ENCODE measurements around the gene HS3ST5.

The HS3ST5 gene

DNA sequence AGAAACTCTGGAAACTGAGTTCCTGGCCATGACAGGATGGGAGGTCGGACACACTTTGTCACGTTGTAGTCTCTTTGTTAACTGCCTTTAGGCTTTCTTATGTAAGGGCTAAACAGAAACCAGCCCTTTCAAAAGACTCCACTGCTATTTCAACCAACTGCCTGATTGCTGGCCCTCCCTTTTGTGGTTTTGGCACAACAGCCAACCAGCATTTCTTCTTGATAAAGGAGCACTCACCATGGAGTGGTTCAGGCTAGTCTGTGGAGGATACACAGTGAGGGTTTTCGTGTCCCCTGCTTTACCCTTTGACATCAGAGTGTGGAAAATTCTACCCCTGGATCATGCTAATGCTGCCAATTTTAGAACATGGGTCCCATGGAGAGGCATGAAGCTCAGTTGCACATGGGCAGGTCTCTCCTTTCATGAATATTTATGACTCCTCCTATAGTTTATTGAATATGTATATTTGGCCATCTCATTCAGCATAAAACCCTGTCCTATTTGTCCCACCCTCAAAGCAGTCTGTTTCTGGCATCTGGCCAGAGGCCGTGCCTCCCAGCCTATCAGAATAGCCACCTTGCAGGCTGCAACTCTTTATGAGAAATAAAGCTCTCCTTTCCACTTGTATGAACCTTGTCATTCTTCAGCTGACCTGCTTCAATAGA lies 148.3 kb downstream of the HS3ST5 start:
- DNase-seq (ENCODE audit: low read depth) = peak; percentile 43

DNA sequence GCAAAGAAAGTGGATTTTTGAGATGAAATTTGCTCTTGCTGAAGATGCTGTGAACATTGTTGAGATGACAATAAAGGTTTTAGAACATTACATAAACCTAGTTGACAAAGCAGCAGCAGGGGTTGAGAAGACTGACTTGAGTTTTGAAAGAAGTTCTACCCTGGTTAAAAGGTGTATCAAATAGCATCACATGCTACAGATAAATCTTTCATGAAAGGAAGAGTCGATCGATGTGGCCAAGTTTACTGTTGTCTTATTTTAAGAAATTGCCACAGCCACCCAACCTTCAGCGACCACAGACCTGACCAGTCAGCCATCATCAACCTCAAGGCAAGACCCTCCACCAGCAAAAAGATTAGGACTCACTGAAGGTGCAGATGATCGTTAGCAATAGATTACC lies 155.3 kb downstream of the HS3ST5 start:
- no peak for DNase-seq (ENCODE audit: low read depth)

DNA sequence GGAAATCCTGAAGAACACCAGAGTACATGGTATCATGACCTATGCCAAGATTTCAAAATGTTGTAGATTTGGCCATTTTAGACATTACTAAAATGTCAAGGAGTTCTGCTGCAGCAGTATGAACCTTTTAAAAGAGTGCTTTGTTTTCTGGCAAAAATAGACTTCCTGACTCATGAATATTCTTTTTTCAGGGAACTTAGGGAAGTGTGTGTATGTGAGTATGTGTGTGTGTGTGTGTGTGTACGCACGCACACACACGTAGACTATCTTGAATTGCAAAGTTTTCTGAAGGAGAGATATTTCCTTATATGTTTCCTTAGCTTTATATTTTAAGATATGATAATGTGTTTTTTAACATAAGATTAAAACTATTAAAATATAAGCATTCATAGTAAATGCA lies 161.2 kb downstream of the HS3ST5 start:
- no peak for DNase-seq (ENCODE audit: low read depth)

DNA sequence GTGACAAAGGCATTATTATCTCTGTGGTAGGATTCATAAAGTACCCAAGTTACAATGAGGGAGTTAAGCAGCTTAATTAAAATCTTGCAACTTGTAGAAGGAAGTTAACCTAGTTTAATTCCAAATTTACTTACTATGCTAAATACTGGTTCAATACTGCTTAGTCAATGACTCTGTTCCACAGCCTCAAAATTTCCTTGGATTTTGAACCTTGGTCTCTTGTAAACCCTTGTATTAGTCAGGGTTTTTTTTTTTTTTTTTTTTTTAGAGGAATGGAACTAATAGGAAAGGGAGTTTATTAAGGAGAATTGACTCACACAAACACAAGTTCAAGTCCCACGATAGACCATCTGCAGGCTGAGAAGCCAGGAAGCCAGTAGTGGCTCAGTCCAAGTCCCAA lies 163.4 kb downstream of the HS3ST5 start:
- no peak for DNase-seq (ENCODE audit: low read depth)

DNA sequence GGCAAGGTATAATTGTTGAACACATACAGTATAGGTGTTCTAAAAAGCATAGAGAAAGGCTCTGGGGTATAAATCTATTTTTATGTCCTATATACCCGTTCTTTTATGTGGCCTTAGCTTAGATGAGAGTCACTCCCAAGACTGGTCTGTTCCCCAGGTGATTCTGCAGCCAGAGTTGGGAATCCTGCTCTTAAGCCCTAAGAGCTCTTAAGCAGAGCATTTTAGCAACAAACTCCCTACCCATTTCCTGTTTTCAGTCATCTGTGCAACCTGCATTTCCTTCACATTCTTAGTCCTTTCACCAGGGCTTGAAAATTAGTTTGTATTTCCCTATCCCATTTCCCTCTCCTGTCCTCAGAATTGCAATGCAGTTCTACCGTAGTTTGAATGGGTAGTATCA lies 166.1 kb downstream of the HS3ST5 start:
- DNase-seq (ENCODE audit: low read depth) = no peak

DNA sequence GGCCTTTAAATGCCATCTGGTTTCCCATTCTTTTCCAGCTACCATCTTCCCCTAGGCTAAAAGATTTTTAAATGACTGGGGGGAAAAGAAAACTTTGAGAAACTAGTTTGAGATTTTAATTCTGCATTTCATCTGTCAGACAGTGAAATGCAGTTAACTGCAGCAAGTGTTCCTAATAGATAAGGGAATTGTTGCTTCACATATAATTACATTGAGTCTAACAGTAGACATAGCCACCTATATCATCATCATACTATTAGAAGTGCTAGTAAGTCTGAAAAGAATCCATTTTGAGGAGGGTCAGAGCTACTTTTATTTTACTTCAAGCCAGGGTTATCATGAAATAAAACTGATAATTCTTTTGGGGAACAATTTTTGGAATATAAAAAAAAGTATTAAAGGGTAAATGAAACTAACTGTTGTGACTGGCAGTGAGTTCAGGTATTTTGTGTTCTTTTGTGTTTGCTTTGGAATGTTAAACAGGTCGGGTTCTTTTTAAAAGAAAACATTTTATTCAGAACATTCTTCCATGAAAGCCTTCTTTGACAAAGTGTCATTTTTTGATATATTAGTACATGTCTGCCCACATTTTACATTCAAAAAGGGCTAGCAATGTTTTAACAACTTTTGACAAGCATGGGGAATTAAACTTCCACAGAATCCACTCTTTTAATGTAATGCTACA lies 170.1 kb downstream of the HS3ST5 start:
- no peak for DNase-seq (ENCODE audit: low read depth)

DNA sequence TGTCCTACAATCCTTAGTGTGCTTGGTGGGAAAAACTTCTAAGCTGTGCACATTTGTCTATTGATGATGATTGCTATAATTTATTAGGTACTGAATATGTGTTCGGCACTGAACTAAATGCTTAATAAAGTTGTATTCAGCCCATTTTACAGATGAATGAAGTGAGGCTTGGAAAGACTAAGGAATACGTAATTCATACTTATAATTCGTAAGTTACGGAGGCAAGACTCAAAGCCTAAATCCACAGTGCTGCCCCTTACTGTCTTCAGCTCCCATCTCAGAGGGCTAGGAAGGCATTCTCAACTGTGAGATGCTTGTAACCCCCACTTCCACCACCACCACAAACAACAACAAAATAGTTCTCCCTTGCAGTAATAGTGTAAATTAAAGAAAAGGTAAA lies 171.3 kb downstream of the HS3ST5 start:
- DNase-seq (ENCODE audit: low read depth) = no peak

DNA sequence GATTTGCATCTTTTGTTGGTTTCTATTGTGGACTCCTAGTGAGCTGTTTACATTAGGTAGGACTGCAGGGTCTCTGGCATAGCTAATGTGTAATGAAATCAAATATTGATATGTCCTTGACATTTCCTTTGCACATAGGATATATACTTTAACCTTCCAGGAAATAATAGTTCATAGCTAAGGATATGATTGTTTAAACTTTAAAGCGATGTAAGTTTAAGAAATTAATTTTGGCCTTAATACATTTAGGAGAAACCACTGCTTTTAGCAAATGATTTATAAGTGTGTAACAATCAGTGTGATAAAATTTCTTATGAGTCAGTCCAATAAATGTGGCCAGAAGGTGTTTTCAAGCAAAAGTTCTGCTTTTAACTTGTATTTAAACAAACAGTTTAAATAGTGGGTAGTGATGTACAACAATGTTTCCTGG lies 171.8 kb downstream of the HS3ST5 start:
- DNase-seq (ENCODE audit: low read depth) = no peak

DNA sequence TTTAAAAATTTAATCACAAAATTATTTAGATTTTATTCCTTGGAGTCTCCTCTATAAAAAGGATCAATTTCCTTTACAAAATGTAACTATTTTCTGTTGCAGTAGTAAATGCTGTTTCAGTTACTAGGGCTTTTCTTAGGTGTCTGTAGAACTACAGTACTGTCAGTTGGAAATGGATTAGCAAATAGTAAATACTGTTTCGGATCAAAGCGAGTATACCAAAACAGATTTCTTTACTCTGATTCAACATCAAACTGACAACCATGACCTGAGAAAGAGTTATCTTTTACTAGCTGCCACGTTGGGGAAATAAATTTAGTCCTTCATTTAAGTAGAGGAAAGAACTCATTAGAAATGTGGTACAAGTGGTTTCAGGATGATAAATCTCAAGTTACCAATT lies 172.5 kb downstream of the HS3ST5 start:
- no peak for DNase-seq (ENCODE audit: low read depth)

DNA sequence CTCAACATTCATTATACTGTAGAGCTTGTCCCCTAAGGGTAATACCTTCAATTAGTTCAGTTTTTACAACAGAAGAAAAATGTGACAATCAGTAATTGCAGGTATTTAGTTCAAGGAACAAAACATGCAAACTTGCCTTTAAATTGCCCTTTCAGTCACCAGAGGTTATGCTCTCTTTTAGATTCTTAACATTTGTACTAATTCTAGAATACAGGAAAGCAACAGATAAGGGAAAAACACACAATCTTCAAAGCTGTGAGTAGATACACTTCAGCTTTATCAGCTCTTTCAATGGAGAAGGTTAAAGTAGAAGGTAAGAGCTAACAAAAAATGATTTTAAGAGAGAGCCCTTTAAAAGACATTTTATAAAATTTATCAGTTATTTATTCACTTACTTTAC lies 173.1 kb downstream of the HS3ST5 start:
- no peak for DNase-seq (ENCODE audit: low read depth)

DNA sequence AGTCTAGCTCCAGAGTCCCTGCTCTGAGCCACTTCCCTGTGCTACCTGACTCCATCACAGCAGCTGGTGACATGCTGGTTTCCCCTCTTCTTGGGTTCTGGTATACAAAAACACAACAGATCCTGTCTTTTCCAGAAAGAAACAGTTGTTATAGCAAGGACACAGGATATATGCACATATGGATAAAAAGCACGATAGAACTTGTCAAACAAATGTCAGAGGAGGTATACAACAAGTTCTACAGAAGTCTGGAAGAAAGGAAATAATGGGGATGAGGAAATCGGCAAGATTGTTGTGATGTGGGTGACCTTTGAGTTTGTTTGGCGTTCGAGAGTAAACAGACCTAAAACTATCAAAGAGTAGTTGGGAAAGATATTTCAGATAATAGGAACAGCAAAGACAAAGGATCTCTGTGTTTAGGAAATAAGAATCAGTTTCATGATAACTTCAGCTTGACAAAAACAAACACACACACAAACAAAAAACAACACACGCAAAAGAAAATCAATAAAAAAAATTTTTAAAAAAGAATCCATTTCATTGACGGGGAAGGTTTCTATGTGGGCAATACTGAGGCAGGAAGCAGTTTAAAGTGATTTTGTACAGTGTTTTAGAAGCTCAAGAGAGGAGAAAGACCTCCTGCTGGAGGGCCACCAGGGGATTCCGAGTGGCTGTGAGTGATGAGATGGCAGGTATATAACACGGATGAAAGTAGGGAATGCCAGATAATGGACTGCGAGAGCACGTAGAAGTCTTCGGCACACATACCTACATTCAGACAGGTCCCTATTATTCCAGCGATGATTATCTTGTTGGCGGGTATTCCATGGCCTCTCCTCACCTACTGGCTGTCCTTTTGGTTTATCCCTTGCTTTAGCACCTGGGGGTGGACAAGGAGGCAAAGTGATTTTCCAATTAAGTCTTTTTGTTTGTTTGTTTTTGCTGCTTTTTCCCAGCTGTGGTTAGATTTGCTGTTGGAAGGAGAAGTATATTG lies 174.9 kb downstream of the HS3ST5 start:
- no peak for DNase-seq (ENCODE audit: low read depth)

DNA sequence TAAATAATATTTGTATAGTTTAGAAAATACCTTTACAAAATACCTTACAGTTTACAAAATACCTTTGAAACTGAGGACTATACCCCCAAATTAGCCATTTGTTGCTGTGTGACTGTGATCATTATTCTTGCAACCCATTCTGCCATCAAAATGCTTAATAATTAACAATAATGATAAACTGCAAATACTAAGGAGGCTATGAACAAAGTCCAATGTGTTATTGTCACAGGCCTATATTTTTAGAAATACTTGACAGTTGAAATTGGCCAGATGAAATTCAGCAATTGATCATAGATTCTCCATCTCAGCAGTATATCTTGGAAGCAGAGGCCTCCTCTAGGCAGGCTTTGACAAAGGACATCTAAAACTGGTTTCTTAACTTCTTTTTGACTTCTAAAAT lies 178.6 kb downstream of the HS3ST5 start:
- no peak for DNase-seq (ENCODE audit: low read depth)

DNA sequence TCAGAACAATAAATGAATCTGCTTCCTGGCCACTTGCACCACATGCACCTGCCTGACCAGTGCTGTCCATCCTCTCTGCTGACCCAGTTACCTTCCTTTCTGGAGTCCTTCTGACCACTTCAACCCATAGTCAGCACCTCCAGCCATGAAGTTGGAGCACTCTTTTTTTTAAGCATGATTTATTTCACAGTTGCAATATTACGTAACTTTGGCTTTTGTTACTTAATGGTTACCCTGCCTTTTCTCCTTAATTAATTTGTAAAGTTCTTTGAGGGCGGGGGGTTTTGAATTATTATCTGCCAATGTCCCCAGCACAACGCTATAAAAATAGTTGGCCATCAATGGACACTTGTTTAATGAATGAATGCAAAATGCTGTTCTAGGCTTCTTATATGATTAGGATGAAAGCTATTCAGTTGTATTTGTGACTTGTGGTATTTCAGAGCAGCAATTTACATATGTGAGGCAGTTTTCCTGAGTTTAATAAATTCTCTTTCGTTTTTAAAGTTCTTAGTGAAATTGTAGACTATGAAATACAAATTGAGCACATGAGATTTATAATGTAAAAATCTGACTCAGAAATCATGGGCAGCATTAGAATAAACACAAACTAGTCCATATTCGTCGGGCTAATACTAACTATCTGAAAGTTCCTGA lies 180.0 kb downstream of the HS3ST5 start:
- no peak for DNase-seq (ENCODE audit: low read depth)

DNA sequence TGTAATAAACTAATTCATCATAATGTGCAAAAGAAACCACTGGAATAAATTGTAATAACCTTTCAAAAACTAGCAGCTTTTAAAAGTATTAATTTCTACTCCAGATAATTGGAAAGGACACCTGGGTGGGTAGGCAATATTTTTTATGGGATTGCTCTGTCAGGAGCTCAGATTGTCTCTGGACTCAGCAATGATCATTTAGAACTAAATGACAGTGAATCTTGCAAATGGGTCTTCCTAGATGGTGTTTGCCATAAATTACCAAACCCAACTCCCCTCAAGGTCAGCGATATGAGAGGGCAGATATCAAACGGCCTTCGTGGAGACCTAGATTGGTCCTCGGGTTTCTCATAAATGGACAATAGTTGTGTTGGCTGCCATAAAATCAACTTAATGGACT lies 181.9 kb downstream of the HS3ST5 start:
- no peak for DNase-seq (ENCODE audit: low read depth)

DNA sequence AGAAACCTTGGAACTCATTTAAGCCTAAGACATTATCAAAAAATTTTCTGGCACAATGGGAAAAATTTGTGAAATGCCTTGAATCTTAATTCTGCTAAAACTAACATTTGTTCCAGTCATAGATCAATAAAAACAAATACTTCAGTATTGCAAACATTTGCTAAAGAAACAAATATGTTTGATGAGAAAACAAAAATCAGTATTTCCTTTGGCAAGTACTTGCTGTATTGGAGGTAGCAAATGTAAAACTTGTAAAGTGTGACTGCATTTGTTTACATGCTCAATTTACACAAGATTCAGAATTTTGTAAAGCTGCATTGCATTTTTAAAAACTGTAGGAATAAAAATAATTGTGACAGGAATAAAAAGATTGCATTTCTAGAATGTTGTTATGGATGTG lies 183.1 kb downstream of the HS3ST5 start:
- no peak for DNase-seq (ENCODE audit: low read depth)

DNA sequence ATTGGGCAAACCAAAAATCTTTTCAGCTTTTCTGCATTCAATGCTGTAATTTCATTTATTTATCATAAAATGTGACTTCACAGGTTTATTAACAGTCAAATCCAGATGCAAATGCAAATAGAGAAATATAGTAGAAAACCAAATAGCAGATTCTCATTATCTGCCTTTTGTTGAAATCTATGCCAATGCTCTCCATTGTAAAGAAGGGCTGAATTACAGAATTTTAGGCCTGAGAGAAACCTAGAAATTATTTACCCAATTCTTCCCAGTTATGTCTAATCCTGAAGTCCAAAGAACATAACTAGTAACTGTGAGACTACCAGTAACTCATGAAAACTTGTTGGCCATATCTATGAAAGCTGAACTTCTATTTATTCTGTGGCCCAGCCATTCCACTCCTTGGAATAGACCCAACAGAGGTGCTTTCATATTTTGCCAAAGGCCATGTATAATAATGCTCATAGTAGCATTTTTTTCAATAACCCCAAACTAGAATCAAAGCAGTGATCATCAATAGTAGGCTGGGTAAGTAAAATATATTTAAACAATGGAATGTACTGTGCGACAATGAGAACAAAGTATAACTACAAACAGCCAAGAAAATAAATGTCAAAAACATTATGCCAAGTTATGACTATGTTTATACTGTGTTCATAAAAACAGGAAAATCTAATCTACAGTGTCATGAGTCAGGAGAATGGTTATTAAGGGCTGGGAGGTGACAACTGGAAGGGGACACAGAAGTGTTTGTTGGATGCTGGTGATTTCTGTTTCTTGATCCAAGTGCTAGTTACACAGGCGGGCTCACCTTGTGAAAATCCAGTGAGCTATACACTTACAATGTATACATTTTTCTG lies 183.8 kb downstream of the HS3ST5 start:
- DNase-seq (ENCODE audit: low read depth) = no peak

DNA sequence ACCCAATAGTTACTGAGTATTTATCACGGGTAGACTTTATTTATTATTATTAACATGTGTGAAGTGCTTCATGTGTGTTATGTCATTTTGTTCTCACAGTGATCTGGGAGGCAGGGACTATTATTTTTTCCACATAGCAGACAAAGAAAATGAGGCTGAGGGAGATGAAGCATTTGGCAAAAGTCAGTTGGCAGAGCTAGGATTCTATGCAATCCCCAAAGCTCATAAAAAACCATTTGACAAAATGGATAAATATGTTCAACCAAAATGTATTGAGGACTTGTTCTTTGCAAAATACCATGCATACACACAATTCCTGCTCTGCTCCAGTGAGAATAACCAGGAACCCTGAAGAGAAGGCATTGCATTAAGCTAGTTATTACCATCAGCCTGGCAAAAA lies 184.4 kb downstream of the HS3ST5 start:
- DNase-seq (ENCODE audit: low read depth) = no peak

DNA sequence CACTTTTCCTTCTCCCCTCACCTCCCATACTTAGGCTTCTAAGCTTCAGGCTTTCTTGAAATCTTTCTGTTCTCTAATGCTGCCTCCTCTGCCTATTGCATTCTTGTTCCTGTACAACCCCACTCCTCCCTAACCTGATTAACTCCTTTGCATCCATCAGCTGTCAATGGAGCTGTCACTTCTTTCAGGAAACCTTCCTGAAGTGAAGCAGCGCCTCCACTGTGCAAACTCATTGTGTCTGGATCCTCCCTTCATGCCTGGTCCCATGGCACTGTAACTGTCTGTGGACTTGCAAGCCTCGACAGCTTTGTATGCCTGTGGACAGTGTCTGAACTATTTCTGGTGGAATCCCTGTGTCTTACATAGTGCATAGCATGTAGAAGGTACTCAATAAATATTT lies 185.0 kb downstream of the HS3ST5 start:
- DNase-seq (ENCODE audit: low read depth) = no peak

DNA sequence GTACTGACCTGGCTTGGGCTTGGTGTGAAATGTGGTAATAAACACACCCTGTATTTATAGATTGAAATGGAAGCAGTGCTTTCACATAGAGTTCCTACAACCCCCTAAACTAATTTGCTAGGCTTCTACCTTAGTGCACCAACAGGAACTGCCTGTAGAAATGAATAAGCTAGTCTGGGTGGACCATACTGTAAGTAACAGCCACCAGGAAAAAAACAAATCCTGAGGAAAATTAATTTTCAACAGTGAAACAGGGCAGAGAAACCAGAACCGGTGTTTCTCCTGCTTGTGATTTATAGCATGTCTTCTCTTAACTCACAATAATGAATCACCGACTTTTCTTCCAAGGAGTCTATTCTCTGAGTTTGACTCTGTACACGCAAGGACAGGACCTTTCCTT lies 187.1 kb downstream of the HS3ST5 start:
- DNase-seq (ENCODE audit: low read depth) = no peak

DNA sequence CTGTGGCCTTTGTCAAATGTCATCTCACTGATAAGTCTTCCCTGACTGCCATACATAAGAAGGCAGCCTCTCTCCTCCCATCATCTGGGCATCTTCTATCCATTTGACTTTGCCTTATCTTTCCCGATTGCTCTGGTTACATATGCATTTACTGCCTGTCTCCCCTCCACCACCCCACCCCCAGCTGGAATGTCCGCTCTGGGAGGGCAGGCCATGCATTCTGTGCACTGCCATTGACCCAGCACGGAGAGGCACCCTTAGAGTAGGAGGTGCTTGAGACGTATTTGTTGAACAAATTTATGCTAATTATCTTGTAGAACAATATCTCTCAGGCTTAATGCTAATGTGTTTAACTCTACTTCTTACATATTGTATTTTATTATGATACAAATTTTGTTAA lies 188.0 kb downstream of the HS3ST5 start:
- no peak for DNase-seq (ENCODE audit: low read depth)

DNA sequence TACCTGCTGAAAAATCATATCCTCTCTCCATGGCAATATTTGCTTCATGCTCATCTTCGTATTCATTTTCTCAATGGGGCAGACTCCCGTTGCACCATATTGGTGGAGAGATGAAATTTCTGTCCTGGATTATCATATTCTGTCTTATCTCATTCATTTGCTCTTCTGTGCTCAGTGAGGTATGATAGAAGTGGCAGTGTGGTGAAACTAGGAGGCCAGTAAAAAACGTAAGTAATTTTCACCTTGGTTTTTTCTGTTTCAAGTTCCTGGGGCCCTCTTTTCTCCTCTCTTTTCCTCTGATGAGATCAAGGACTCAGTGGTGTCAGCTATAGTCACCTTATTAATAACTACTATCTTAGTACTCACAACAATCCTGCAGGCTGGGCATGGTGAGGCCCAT lies 189.4 kb downstream of the HS3ST5 start:
- DNase-seq (ENCODE audit: low read depth) = no peak

Data from CMK (cell line).